HuH-7 (cell line): ENCODE results near the gene SLC22A23.

Source experiments
- DNase-seq: peaks from one replicate; pipeline ENCODE4 v3.0.0; 2011; ENCODE audit warnings: low spot score

SLC22A23 gene

GRCh38 chr6:3316818-3317217, 140.0 kb downstream of the SLC22A23 start:
- DNase-seq = no peak

DNA sequence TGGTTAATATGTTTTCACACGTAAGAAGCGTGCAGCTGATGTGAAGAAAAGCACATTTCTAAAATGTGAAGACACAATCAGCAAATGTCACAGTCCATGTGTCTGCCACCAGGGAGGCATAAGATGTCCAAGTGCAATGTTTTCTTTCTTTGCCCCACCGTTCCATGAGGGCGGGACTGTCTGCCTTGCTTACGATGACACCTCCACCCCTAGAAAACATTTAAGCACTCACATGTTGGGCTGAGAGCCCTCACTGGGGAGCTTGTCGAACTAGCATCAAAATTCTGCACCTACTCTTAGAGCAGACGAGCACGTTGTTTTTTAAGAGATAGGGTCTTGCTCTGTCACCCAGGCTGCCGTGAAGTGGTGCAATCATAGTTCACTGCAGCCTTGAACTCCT, 140.5 kb downstream of the SLC22A23 start:
- no peak for DNase-seq

DNA sequence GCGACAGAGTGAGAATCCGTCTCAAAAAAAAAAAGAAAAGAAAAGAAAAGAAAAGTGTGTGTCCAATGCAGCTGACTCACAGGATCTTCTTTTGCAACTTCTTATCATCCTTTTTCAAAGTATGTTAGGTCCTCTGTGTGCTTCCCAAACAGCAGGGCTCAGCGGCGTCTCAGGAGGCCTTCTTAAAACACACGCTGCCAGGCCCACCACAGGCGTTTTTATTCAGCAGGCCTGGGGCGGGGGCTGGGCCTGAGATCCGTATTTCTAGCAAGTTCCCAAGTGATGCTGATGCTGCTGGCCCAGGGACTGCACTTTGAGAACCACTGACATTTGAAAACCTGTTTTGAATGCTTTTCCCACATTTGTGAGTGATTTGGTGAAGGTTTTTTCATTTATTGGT, 141.0 kb downstream of the SLC22A23 start:
- DNase-seq = no peak

DNA sequence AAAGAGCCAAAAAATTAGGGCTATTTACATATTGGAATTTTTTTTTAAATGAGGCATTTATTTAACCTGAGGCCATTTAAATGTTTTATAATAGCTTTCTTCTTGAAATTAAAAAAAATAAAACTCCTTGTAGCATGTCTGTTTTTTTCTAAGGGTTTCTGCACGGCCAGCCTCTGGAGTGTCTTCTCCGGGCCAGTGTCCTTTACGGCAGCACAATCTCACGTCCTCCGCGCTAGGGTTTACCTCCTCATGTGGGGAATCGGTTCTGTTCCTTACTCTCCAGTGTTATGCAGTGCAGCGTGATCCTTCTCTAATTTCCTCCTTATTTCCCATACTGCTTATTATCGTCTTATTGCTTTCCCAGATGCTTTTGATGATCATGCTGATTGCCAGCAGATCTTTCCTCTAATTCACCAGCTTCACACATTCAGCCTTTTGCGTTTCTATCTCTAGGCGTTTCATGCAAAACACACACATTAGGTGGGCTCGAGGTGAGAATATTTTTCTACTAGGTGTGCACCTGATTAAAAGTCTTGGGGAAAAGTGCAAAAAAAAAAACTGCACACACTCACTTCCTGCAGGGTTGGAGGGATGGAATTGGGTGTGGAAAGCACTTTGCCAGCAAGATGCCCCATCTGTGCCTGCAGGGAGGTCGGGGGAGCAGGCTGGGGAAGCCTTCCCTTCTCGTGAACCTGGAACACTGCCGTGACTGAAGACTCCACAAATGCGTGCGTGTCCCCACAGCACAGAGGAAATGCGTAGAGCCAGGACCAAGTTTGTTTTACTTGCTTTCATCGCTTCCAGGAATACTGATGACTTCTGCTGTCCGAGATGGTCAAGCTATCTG, 142.0 kb downstream of the SLC22A23 start:
- no peak for DNase-seq

GRCh38 chr6:3314176-3314575, 142.7 kb downstream of the SLC22A23 start:
- no peak for DNase-seq

DNA sequence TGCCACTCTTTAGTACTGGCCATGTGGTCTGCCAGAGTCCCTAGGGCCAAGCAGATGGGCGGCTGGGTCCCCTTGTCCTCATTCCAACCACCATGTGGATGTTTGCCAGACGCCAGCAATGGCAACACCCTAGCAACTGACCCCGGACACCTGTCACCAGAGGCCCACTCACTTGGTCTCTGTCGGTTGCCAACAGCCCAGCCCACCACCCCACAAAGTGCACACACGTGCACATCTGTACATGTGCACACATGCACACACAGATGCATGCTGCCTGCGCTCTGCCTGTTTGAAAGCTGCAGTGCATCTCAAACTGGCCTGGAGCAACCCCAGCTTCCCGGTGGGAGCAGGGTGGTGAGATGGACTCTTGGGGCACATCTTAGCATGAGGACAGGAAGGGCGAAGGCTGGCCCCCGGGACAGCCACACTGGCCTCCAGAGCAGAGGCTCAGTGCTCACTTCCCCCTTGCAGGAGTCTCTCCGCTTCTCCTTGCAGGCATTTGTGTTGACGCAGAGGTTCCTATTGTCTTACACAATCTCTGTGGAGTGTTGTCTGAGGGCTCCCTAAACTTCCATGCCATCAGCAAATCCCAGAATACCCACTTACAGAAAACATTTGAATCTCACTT, 144.1 kb downstream of the SLC22A23 start:
- DNase-seq = no peak

- DNase-seq = no peak
These were observed 145.0 kb downstream of the SLC22A23 start for GRCh38 chr6:3311826-3312225.

DNA sequence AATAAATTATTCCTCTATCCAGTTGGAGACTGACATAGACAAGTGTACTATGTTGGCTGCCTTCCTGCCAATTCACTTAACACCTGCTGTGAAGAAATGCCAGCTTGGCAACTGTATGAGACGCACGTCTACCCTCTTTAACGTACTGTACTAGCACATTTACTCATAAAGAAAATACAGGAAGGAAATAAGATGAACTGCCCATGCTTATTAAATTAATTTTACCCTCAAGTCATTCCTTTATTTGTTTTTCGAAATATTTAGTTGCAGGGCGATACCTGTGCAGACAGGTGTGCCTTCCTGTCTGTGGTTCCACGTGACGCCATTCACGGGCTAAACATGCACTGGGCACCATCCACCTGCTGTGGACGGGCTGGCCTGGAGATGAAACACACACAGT, 146.1 kb downstream of the SLC22A23 start:
- DNase-seq = no peak

- no peak for DNase-seq
These were observed 146.8 kb downstream of the SLC22A23 start for GRCh38 chr6:3310051-3310448.

DNA sequence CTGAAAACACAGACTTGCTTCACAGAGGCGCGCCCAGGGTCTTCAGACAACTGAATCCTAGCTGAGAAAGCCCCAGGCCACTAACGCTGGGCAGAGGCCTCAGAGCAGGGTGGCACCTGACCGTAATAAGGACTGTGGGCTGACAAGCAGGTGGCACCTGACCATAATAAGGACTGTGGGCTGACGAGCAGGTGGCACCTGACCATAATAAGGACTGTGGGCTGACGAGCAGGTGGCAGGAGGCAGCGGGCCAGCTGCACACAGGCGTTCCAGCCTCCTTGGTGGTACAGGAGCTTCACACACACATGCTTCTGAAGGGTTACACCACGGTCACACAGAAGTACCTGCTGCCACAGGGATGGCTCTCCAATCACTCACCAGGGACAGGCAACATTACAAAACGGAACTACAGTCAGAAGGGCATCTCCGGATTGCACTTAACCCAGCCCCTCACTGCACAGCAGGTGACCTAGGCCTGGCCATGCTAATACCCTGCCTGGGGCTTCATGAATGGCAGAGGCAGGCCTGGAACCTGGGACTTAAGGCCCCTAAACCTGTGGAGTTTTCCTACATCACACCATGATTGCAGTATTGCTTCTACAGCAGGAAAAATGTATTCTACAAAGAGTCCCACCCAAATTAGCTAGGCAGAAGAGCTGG, 147.3 kb downstream of the SLC22A23 start:
- no peak for DNase-seq

DNA sequence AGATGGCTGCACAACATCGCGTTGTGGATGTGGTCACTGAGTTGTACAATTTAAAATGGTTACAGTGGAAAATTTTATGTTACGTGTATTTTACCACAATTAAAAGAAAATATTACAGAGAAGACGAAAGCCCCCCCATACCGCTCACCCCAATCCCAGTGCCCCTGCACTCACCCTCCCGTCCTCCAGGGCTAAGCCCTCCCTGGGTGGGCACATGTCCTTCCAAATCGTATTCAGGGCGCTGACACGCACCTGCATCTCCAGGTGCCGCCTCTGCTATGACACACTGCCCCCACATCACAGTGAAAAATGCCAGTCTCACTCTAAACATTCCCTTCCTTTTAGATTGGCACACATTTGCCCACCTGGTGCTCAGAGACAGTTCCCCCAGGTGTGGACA, 148.7 kb downstream of the SLC22A23 start:
- DNase-seq = no peak

DNA sequence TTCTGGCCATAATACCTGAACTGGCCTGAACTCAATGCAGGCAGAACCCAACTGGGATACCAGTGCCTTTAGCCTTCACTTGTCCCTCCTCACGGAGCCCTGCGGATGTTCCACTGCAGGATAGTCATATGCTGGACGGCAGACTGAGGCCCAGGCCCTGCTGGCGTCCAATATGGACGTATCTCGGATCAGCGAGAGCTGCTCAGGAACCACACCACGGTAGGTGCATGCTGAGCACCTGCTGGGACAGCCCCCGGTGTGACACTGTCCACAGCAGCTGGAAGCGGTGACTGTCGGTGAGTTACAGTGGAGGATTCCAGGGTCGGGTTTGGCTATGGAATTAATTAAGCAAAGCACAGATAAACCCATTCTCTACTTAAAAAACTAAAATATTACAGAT, 149.4 kb downstream of the SLC22A23 start:
- DNase-seq = no peak

- no peak for DNase-seq
These were observed 150.0 kb downstream of the SLC22A23 start for GRCh38 chr6:3306848-3307247.

DNA sequence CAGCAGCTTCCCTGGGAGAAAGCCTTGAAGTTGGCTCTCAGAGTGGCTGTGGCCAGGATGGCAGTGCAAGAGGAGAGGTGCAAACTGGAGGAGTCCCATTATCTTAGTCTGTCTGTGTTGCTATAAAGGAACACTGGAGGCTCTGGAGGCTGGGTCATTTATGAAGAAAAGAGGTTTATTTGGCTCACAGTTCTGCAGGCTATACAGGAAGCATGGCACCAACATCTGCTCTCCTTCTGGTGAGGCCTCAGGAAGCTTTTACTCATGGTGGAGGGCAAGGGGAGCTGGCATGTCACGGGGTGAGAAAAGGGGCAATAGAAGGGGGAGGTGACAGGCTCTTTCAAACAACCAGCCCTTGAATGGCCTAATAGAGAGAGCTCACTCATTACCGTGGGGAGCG, 151.0 kb downstream of the SLC22A23 start:
- no peak for DNase-seq

DNA sequence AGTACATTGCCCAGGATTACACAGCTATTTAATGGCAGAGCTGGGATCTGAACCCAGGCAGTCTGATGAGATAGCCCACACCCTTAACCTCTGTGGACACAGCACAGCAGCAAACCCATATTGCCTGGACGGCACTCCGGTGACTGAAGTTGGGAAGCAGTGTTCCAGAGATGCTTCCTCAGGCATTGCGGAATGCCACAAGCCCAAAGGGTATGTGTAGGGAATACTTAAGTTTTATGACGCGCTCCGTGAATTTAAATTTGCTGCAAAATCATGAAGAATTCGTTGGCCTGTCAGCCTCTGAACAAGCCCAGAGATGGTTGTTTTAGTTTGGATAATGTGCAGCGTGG, 151.7 kb downstream of the SLC22A23 start:
- no peak for DNase-seq

GRCh38 chr6:3304500-3305215, 152.2 kb downstream of the SLC22A23 start:
- DNase-seq = no peak

DNA sequence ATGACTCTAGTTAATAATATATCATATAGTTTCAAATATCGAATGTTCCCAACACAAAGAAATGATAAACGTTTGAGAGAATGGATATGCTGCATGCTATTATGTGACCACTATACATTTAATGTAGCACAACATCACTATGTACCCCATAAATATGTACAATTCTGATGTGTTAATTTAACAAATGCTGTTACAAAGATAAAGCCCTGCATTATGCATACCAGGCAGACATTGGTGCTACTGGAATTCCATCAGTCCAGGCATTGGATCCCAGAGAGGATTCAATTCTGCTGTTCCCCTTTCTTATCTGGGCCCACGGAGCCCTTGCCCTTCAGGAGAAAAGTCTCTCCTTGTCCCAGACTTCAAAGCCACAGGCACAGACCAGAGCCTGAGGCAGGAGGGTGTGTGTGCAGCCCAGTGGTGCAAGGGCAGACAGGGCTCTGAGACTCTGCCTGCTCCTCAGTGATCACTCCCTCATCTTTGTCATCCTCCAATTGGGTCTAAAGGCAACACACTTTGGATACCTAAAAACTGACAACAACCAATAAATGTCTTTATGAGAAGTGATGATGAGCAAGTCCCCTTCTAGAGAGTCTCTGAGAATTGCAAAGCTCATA, 152.9 kb downstream of the SLC22A23 start:
- no peak for DNase-seq

GRCh38 chr6:3301506-3301905, 155.3 kb downstream of the SLC22A23 start:
- no peak for DNase-seq

- no peak for DNase-seq
These were observed 157.6 kb downstream of the SLC22A23 start for GRCh38 chr6:3299221-3299620.

DNA sequence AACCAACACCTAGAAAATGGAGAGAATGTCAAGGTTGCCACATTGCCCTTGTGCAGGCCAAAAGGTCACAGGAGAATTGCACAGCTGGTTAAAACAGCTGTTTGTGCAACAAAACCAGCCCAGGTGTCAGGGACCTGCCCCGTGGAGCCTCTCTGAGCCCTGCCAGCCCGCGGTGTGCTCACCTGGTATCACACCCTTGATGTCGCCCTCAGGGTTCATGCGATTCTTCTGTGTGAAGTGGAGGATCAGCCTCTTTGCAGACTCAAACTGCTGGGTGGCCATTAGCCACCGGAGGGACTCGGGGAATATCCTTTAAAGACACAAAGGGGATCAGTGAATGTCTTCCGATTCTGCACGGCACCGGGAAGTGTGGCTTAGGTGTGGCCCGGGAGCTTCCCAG, 158.9 kb downstream of the SLC22A23 start:
- no peak for DNase-seq

DNA sequence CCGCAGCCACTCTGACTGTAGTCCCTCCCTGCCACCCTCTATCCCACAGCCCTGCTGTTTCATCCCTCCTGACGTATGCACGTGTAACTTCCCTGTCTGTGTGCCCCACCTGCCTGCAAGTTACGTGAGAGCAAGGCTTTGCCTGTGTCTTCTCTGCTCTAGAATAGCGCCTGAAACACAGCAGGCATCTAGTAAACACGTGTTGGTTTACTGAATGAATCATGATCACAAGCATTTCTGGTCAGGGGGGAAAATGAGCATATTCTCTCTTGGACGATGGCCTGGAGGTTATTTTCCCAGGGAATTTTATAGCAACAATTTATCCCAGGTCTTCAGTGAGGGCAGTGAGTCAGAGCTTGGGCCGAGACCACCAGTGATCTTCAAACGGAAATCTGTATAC, 159.8 kb downstream of the SLC22A23 start:
- DNase-seq = no peak

DNA sequence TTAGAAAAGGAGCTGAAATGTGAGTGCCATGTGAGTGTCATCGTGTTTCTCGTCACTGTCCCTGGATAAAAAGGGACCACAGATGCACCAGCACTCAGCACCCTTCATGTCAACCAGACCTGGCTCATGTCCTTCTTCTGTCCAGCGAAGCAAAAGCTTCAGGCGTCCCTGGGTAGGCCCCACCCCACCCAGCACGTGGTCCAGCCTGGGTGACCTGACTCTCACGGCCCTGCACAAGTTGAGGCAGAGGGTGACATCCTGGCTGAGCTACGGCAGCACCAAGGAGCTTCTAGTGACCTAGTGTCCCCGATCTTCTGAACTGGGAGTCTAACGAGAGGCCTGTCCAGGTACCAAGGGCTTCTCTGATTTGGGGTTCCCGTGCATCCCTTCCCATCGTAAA, 160.3 kb downstream of the SLC22A23 start:
- no peak for DNase-seq
